Measurements from ENCODE around the gene PRRG1.

- TF ChIP-seq CTCF (conservative IDR thresholded peaks at IDR 0.05; ENCODE audit: low read length), result no peak
- TF ChIP-seq EZH2phosphoT487 (IDR thresholded peaks at IDR 0.05; ENCODE audit: borderline replicate concordance, low read depth, low read length), result no peak
Measured at GRCh38 chrX:37353646-37354045, 4.5 kb downstream of the PRRG1 start.
